Heart left ventricle (tissue), 13 donors: ENCODE measurements around the gene SKI.

ENCODE experiments used
- CTCF ChIP-seq, 12 donors: fragments of 200-600 bp; sonication (generic) in 4 of 12; IDR thresholded peaks; one replicate each; pipeline versions ENCODE4 v1.5.0 to v1.8.0; 2018 to 2022; ENCODE audit warnings: antibody characterized with exemption in 12 of 12, mild to moderate bottlenecking in 5 of 12
- POLR2A ChIP-seq, 2 donors: fragments of 450-650 bp; IDR thresholded peaks; one replicate each; pipeline ENCODE4 v1.6.1; 2017; ENCODE audit warnings: antibody characterized with exemption in 2 of 2, mild to moderate bottlenecking in 2 of 2, moderate library complexity in 2 of 2
- donor health status: ischemic (EF 13 %, LVEDD 7.1; RV severe dilation, severe dysfunction).
- donor health status: DM: no; HTN: yes; CAD: no.
- donor health status: DM: no; HTN: no; CAD: no.
- donor health status: ischemic (EF 25% LVEDD 6.9; RV normal size, moderate dysfunction).
- donor health status: ischemic (EF 25% LVEDD 5.7; RV mildly dilated, moderate dysfunction).
- donor health status: ischemic (EF 35%, LVEDD 5.7; RV mildly dilated, moderate dysfunction).
- donor health status: nonischemic (EF 11% LVEDD 7.7; RV severe dilation, severe dysfunction).
- donor health status: DM: yes; HTN: yes; CAD: no.
- donor health status: PGD.
- donor health status: ischemic (EF 29% LVEDD 5.4; RV normal size, mild dysfunction).
- donor health status: nonischemic (EF 23%, LVEDD 6.1; RV moderate dilation, normal function).

GRCh38 chr1:2232255-2232915, 4.3 kb downstream of the SKI start:
- TF ChIP-seq POLR2A (IDR thresholded peaks at IDR 0.05) (no peak), CTCF (IDR thresholded peaks at IDR 0.05) (no peak)
